GM21717 (cell line): Measurements from ENCODE around the gene P2RY14.
"Not testable (repeated sequence)": the region's sequence is repeated elsewhere in the genome, so short reads cannot be mapped to it uniquely, and the experiment has no call there.

Experiments used
- ATAC-seq: cut with Tn5 transposase; IDR thresholded peaks from one replicate; pipeline ENCODE4 v1.9.1; 2021; ENCODE audit warnings: mild to moderate bottlenecking, moderate library complexity; ENCODE audit not compliant: unreplicated experiment

Gene P2RY14

GRCh38 chr3:151264605-151265004 lies 13.7 kb downstream of the P2RY14 start:
- no peak for ATAC-seq

GRCh38 chr3:151262871-151263525 lies 15.3 kb downstream of the P2RY14 start:
- ATAC-seq = no peak

GRCh38 chr3:151259664-151260063 lies 18.7 kb downstream of the P2RY14 start:
- no peak for ATAC-seq

- ATAC-seq = no peak
These were observed 21.6 kb downstream of the P2RY14 start for GRCh38 chr3:151256749-151257148.

- ATAC-seq = no peak
These were observed 29.5 kb downstream of the P2RY14 start for GRCh38 chr3:151248772-151249337.

- not testable (repeated sequence) for ATAC-seq
These were observed 36.3 kb downstream of the P2RY14 start for GRCh38 chr3:151242006-151242405.

GRCh38 chr3:151236736-151237135 lies 41.6 kb downstream of the P2RY14 start:
- ATAC-seq = no peak

- ATAC-seq = no peak
These were observed 42.0 kb downstream of the P2RY14 start for GRCh38 chr3:151236316-151236715.

- no peak for ATAC-seq
These were observed 43.5 kb downstream of the P2RY14 start for GRCh38 chr3:151234825-151235224.

- no peak for ATAC-seq
These were observed 45.4 kb downstream of the P2RY14 start for GRCh38 chr3:151232991-151233390.

- not testable (repeated sequence) for ATAC-seq
These were observed 45.9 kb downstream of the P2RY14 start for GRCh38 chr3:151232403-151232802.

- ATAC-seq = peak; percentile 78
These were observed 47.7 kb downstream of the P2RY14 start for GRCh38 chr3:151230646-151231045.

- ATAC-seq = no peak
These were observed 49.7 kb downstream of the P2RY14 start for GRCh38 chr3:151228666-151229040.

GRCh38 chr3:151227807-151228665 lies 50.3 kb downstream of the P2RY14 start:
- peak; percentile 83 for ATAC-seq

GRCh38 chr3:151227266-151227806 lies 51.0 kb downstream of the P2RY14 start:
- ATAC-seq = peak; percentile 31

- no peak for ATAC-seq
These were observed 51.5 kb downstream of the P2RY14 start for GRCh38 chr3:151226825-151227224.

GRCh38 chr3:151226088-151226563 lies 52.2 kb downstream of the P2RY14 start:
- no peak for ATAC-seq

GRCh38 chr3:151225040-151225975 lies 53.0 kb downstream of the P2RY14 start:
- ATAC-seq = no peak

- ATAC-seq = no peak
These were observed 54.0 kb downstream of the P2RY14 start for GRCh38 chr3:151224268-151224866.

GRCh38 chr3:151219056-151219455 lies 59.3 kb downstream of the P2RY14 start:
- no peak for ATAC-seq
